Testis (tissue), 3 donors: Measurements from ENCODE around the gene DGKD. TPM values are rescaled to one million over a fixed set of nuclear protein-coding genes. Genes with fewer than 3 reads are reported as not detected.

ENCODE experiments used
- DNase-seq: peaks from one replicate; pipeline ENCODE4 v3.0.0-alpha.2; 2019
- H3K27ac ChIP-seq, 2 donors: fragments of 200-600 bp; sonication (generic); one replicate each; pipeline ENCODE4 v1.5.1; 2019
- H3K27me3 ChIP-seq: fragments of 200-600 bp; sonication (generic); one replicate; pipeline ENCODE4 v1.5.1; 2019
- H3K36me3 ChIP-seq: fragments of 200-600 bp; sonication (generic); one replicate; pipeline ENCODE4 v1.5.1; 2017; ENCODE audit warnings: low read depth; ENCODE audit errors: missing control alignments
- H3K4me1 ChIP-seq: fragments of 200-600 bp; sonication (generic); one replicate; pipeline ENCODE4 v1.5.1; 2019
- H3K4me3 ChIP-seq, 2 donors: fragments of 200-600 bp; sonication (generic); one replicate each; pipeline ENCODE4 v1.5.1; 2017 to 2019
- H3K9me3 ChIP-seq: fragments of 200-600 bp; sonication (generic); one replicate; pipeline ENCODE4 v1.5.1; 2017
- CTCF ChIP-seq, 3 experiments: fragments of 450-650 bp in 2 of 3; fragments of 200-600 bp in 1 of 3; sonication (generic) in 1 of 3; IDR thresholded peaks; one replicate each; pipeline ENCODE4 v1.5.1; 2016 to 2019; ENCODE audit warnings: antibody characterized with exemption in 3 of 3, mild to moderate bottlenecking in 2 of 3, moderate library complexity in 1 of 3
- POLR2A ChIP-seq: fragments of 450-650 bp; IDR thresholded peaks from one replicate; pipeline ENCODE4 v1.6.1; 2017; ENCODE audit warnings: antibody characterized with exemption, mild to moderate bottlenecking, moderate library complexity
- WGBS, 2 donors: methylation state at CpG; one replicate each; pipeline ENCODE4 v1.1.5; 2018; 5-methylcytosine and 5-hydroxymethylcytosine counted together
- intact Hi-C: fragments of 100-400 bp; cut with DNase I; formaldehyde crosslinking; loops from one replicate; pipeline ENCODE4 v1.15.1; 2023; ENCODE audit warnings: low total_unique reads
- polyA plus RNA-seq: library from polyadenylated mRNA; stranded (reverse); fragments of 350-450 nt; fragmentation: Illumina TruSeq; extraction: RNeasy Lipid Tissue Mini Kit (QIAGEN cat#74804); gene quantifications from one replicate; pipeline ENCODE4 v1.2.3, GENCODE V29; 2014; ENCODE audit warnings: low read depth, low replicate concordance; ENCODE audit not compliant: insufficient read depth
- total RNA-seq, 2 donors: library from RNA; depleted of rRNA; stranded (reverse); fragments of >200 nt; gene quantifications; one replicate each; pipeline ENCODE4 v1.2.3, GENCODE V29; 2016

Gene DGKD
- total and polyA plus RNA-seq, 3 donors from 2014 or later: 65.1 to 80.1 (median 66.7) TPM

GRCh38 chr2:233402789-233403188, 48.5 kb downstream of the DGKD start:
- Histone ChIP-seq H3K27me3 (no peaks in the 10 kb centered on the region), H3K27ac (no peak overlapping the region), H3K4me3 (no peak overlapping the region), H3K36me3 (no peaks in the 10 kb centered on the region), H3K4me1 (peaks cover 5% of the 10 kb centered on the region), H3K9me3 (no peaks in the 10 kb centered on the region)
- TF ChIP-seq POLR2A (no peak), CTCF (IDR thresholded peaks at IDR 0.05) (no peak)
- no peak for DNase-seq
- intact Hi-C loops: no loop called here
- WGBS, 2 donors: 83 to 90% methylated on average over 5 of the region's 5 CpGs

- intact Hi-C loops: no loop called here
- no peak overlapping the region for H3K27ac ChIP-seq
- DNase-seq: peak; percentile 55
- no peaks in the 10 kb centered on the region for H3K27me3 ChIP-seq
- no peak for TF ChIP-seq POLR2A
- TF ChIP-seq CTCF (IDR thresholded peaks at IDR 0.05): peak; percentile 37 to 44 (median 41)
- no peaks in the 10 kb centered on the region for H3K9me3 ChIP-seq
- peaks cover 5% of the 10 kb centered on the region for H3K4me1 ChIP-seq
- H3K36me3 ChIP-seq: no peaks in the 10 kb centered on the region
- no peak overlapping the region for H3K4me3 ChIP-seq
Measured at GRCh38 chr2:233404222-233404621, 49.9 kb downstream of the DGKD start.

GRCh38 chr2:233406865-233407264, 52.6 kb downstream of the DGKD start:
- no peak overlapping the region for H3K4me3 ChIP-seq
- WGBS, 2 donors: 66 to 67% methylated on average over 2 of the region's 2 CpGs
- TF ChIP-seq CTCF (IDR thresholded peaks at IDR 0.05): no peak
- TF ChIP-seq POLR2A: no peak
- no peaks in the 10 kb centered on the region for H3K27me3 ChIP-seq
- DNase-seq: no peak
- H3K4me1 ChIP-seq: peaks cover 13% of the 10 kb centered on the region
- no peaks in the 10 kb centered on the region for H3K9me3 ChIP-seq
- H3K36me3 ChIP-seq: no peaks in the 10 kb centered on the region
- no peak overlapping the region for H3K27ac ChIP-seq
- intact Hi-C loops: no loop called here

- intact Hi-C loops: no loop called here
- Histone ChIP-seq H3K9me3 (no peaks in the 10 kb centered on the region), H3K27ac (no peak overlapping the region), H3K27me3 (no peaks in the 10 kb centered on the region), H3K4me1 (peaks cover 8% of the 10 kb centered on the region), H3K36me3 (no peaks in the 10 kb centered on the region), H3K4me3 (no peak overlapping the region)
- no peak for TF ChIP-seq CTCF (IDR thresholded peaks at IDR 0.05)
- no peak for TF ChIP-seq POLR2A
- DNase-seq: no peak
- 79 to 86% methylated on average over 8 of the region's 8 CpGs for WGBS, 2 donors
Measured at GRCh38 chr2:233407771-233408181, 53.5 kb downstream of the DGKD start.

- no peaks in the 10 kb centered on the region for H3K36me3 ChIP-seq
- H3K27ac ChIP-seq: no peak overlapping the region
- H3K9me3 ChIP-seq: no peaks in the 10 kb centered on the region
- H3K4me3 ChIP-seq: no peak overlapping the region
- no peaks in the 10 kb centered on the region for H3K27me3 ChIP-seq
- peak; percentile 15 for DNase-seq
- H3K4me1 ChIP-seq: peaks cover 12% of the 10 kb centered on the region
- TF ChIP-seq CTCF (IDR thresholded peaks at IDR 0.05) (no peak), POLR2A (no peak)
- 75 to 82% methylated on average over 9 of the region's 9 CpGs for WGBS, 2 donors
- intact Hi-C loops: no loop called here
Measured at GRCh38 chr2:233408366-233409285, 54.3 kb downstream of the DGKD start.
